GM12878 (cell line): ENCODE results near the gene SRBD1. TPM values are rescaled to one million over a fixed set of nuclear protein-coding genes. Genes with fewer than 3 reads are reported as not detected.

ENCODE experiments used
- ATAC-seq: fragments of 200-7000 bp; cut with Tn5 transposase; 3 replicates; pipeline ENCODE4 v1.9.1; 2020; ENCODE audit warnings: mild to moderate bottlenecking, moderate library complexity
- BruUV-seq: library from RNA; stranded (reverse); fragments of 400-500 nt; replicated peaks from 2 replicates; lab custom pipeline; 2021; lab: Mats Ljungman, UMichigan
- CTCF ChIA-PET: fragments of 300-600 bp; sonication (Branson Sonifier 250); formaldehyde crosslinking; extraction: SDS; loops from one replicate; lab custom pipeline; 2021; ENCODE audit warnings: inconsistent platforms; lab: Yijun Ruan, JAX
- POLR2A ChIA-PET: fragments of 350-600 bp; formaldehyde crosslinking; extraction: SDS; loops from one replicate; lab custom pipeline; 2021; ENCODE audit warnings: inconsistent platforms; lab: Charles Lee
- RAD21 ChIA-PET: fragments of 300-600 bp; sonication (Branson Sonifier 250); formaldehyde crosslinking; loops from one replicate; lab custom pipeline; 2023; ENCODE audit warnings: antibody characterized with exemption; ENCODE audit not compliant: unreplicated experiment; lab: Charles Lee
- SMC1A ChIA-PET: fragments of 300-600 bp; sonication (Branson Sonifier 250); formaldehyde crosslinking; loops from one replicate; lab custom pipeline; 2023; ENCODE audit not compliant: unreplicated experiment, uncharacterized antibody; lab: Charles Lee
- DNase-seq: peaks from one replicate; pipeline ENCODE4 v3.0.0-alpha.2; 2011; ENCODE audit warnings: low read depth, low spot score
- FAIRE-seq: peaks from 3 replicates; lab custom pipeline; 2011; peaks lifted over from hg19 to GRCh38; lab: Jason Lieb, UNC
- H2AFZ ChIP-seq: 2 replicates; pipeline ENCODE4 v1.6.0; 2011; ENCODE audit warnings: low read depth, low read length, control low read depth; ENCODE audit not compliant: control insufficient read depth
- H3K27ac ChIP-seq: 2 replicates; pipeline ENCODE4 v1.5.1; 2011; ENCODE audit warnings: control low read depth; ENCODE audit not compliant: control insufficient read depth, insufficient read depth
- H3K27me3 ChIP-seq, 2 experiments: replicated peaks in 1 of 2; 2 replicates each; pipeline versions ENCODE4 v1.6.0 to v1.6.1; 2011; ENCODE audit warnings: low read length in 1 of 2; ENCODE audit not compliant: control insufficient read depth in 2 of 2, insufficient read depth in 2 of 2
- H3K36me3 ChIP-seq, 2 experiments: 2 replicates each; pipeline ENCODE4 v1.5.1; 2011; ENCODE audit warnings: low read length in 1 of 2; ENCODE audit not compliant: control insufficient read depth in 2 of 2, insufficient read depth in 2 of 2
- H3K4me1 ChIP-seq: 2 replicates; pipeline ENCODE4 v1.6.1; 2011; ENCODE audit warnings: mild to moderate bottlenecking, low read length, moderate library complexity, mixed read lengths; ENCODE audit not compliant: control insufficient read depth, insufficient read depth
- H3K4me2 ChIP-seq: 2 replicates; pipeline ENCODE4 v1.6.0; 2011; ENCODE audit warnings: control low read depth; ENCODE audit not compliant: control insufficient read depth, insufficient read depth
- H3K4me3 ChIP-seq: fragments of 200-600 bp; sonication (generic); 2 replicates; pipeline ENCODE4 v1.5.1; 2016
- H3K79me2 ChIP-seq: 2 replicates; pipeline ENCODE4 v1.6.0; 2011; ENCODE audit warnings: low read length; ENCODE audit not compliant: control insufficient read depth, insufficient read depth
- H3K9ac ChIP-seq: 2 replicates; pipeline ENCODE4 v1.8.0; 2011; ENCODE audit warnings: low read length, control low read depth, mixed read lengths; ENCODE audit not compliant: control insufficient read depth, insufficient read depth
- H3K9me3 ChIP-seq: replicated peaks from 3 replicates; pipeline ENCODE4 v1.5.1; 2011; ENCODE audit warnings: mild to moderate bottlenecking, low read length; ENCODE audit not compliant: control insufficient read depth, insufficient read depth
- H4K20me1 ChIP-seq: 2 replicates; pipeline ENCODE4 v1.6.0; 2011; ENCODE audit not compliant: control insufficient read depth, insufficient read depth
- BACH1 ChIP-seq: fragments of 450-650 bp; IDR thresholded peaks from 2 replicates; pipeline ENCODE4 v1.6.1; 2017; ENCODE audit warnings: mild to moderate bottlenecking, borderline replicate concordance
- BCL11A ChIP-seq: IDR thresholded peaks from 2 replicates; pipeline ENCODE4 v1.6.1; 2011; ENCODE audit warnings: low read depth, low read length
- BRCA1 ChIP-seq: IDR thresholded peaks from 2 replicates; pipeline ENCODE4 v1.6.1; 2011; ENCODE audit warnings: low read depth, low read length, improper control_type of control experiment
- CHD1 ChIP-seq: IDR thresholded peaks from 2 replicates; pipeline ENCODE4 v1.6.1; 2012; ENCODE audit warnings: low read depth, low read length, improper control_type of control experiment
- CHD4 ChIP-seq: fragments of 200-600 bp; sonication (generic); IDR thresholded peaks from 2 replicates; pipeline ENCODE4 v1.6.1; 2016; ENCODE audit warnings: mild to moderate bottlenecking
- CREB1 ChIP-seq: IDR thresholded peaks from 2 replicates; pipeline ENCODE4 v1.6.1; 2012; ENCODE audit warnings: low read depth, mild to moderate bottlenecking, inconsistent platforms
- EED ChIP-seq: sonication (generic); IDR thresholded peaks from 2 replicates; pipeline ENCODE4 v1.6.1; 2016; ENCODE audit warnings: antibody characterized with exemption, low read depth
- IRF4 ChIP-seq: IDR thresholded peaks from 2 replicates; pipeline ENCODE4 v1.6.1; 2011; ENCODE audit warnings: low read depth, low read length
- KAT2A ChIP-seq: conservative IDR thresholded peaks from 2 replicates; pipeline ENCODE4 v1.6.1; 2011; ENCODE audit warnings: low read depth, low read length; ENCODE audit not compliant: control insufficient read depth
- KDM1A ChIP-seq: fragments of 200-600 bp; sonication (generic); IDR thresholded peaks from 2 replicates; pipeline ENCODE4 v1.6.1; 2016; ENCODE audit warnings: borderline replicate concordance
- MTA2 ChIP-seq: fragments of 450-650 bp; IDR thresholded peaks from 2 replicates; pipeline ENCODE4 v1.6.1; 2016; ENCODE audit warnings: low read depth, mild to moderate bottlenecking, moderate library complexity
- NBN ChIP-seq: fragments of 450-650 bp; IDR thresholded peaks from 2 replicates; pipeline ENCODE4 v1.6.1; 2016
- NR2F1 ChIP-seq: fragments of 450-650 bp; conservative IDR thresholded peaks from 2 replicates; pipeline ENCODE4 v1.6.1; 2017; ENCODE audit warnings: mild to moderate bottlenecking
- PML ChIP-seq: IDR thresholded peaks from 2 replicates; pipeline ENCODE4 v1.6.1; 2012; ENCODE audit warnings: low read length, inconsistent platforms
- TCF12 ChIP-seq: IDR thresholded peaks from 2 replicates; pipeline ENCODE4 v1.6.1; 2011; ENCODE audit warnings: low read depth, mild to moderate bottlenecking, low read length
- YY1 ChIP-seq: IDR thresholded peaks from 2 replicates; pipeline ENCODE4 v1.6.1; 2011; ENCODE audit warnings: low read depth, mild to moderate bottlenecking, low read length
- ZNF384 ChIP-seq: IDR thresholded peaks from 2 replicates; pipeline ENCODE4 v1.6.1; 2012; ENCODE audit warnings: low read depth, mild to moderate bottlenecking, low read length, improper control_type of control experiment, borderline replicate concordance
- ZSCAN29 ChIP-seq: fragments of 450-650 bp; IDR thresholded peaks from 2 replicates; pipeline ENCODE4 v1.6.1; 2017; ENCODE audit warnings: mild to moderate bottlenecking, moderate library complexity
- WGBS: methylation state at CpG from one replicate; pipeline ENCODE4 v1.1.6; 2016; ENCODE audit warnings: low lambda C conversion rate; ENCODE audit not compliant: insufficient replicate concordance, insufficient coverage; ENCODE audit errors: missing lambda C conversion rate; 5-methylcytosine and 5-hydroxymethylcytosine counted together
- in situ Hi-C: fragments of 300-500 bp; cut with MboI; formaldehyde crosslinking; loops from 9 replicates; pipeline ENCODE4 v1.14.3; 2018; ENCODE audit warnings: mixed read lengths
- intact Hi-C: fragments of 100-400 bp; cut with micrococcal nuclease; formaldehyde crosslinking; loops from one replicate; pipeline ENCODE4 v1.14.2; 2022; ENCODE audit not compliant: unreplicated experiment
- polyA plus RNA-seq, 11 experiments: library from polyadenylated mRNA; depleted of rRNA in 4 of 11; unstranded in 6 of 11; stranded (reverse) in 5 of 11; fragments of >200 nt; fragmentation: Nextera tagmentation in 4 of 11; fragmentation: Illumina TruSeq in 1 of 11; extraction: Ambion mirVana in 4 of 11; extraction: Trizol in 1 of 11; gene quantifications; 1 replicate in 1 of 11; 2 replicates in 10 of 11; pipeline versions ENCODE4 v1.2.1 to v1.2.3, GENCODE V29; 2011 to 2016; ENCODE audit warnings: inconsistent platforms in 2 of 11, missing spikeins in 2 of 11, low read depth in 1 of 11
- total RNA-seq, 4 experiments: library from RNA; depleted of rRNA in 3 of 4; stranded (reverse); fragments of >200 nt in 3 of 4; fragmentation: Illumina TruSeq in 1 of 4; extraction: Trizol in 1 of 4; gene quantifications; 2 replicates each; pipeline versions ENCODE4 v1.2.1 to v1.2.3, GENCODE V29; 2013 to 2021
- TF ChIP-seq, protein P1 (sequence below): fragments of 450-650 bp; IDR thresholded peaks from 2 replicates; pipeline ENCODE4 v1.6.1; 2014; ENCODE audit warnings: mild to moderate bottlenecking

Gene SRBD1
- total and polyA plus RNA-seq, 10 of the 15 experiments (the other 5 are each of a cell fraction or from before 2014, with no cell fraction given) = 9.7 to 33.1 (median 20.1) TPM

DNA sequence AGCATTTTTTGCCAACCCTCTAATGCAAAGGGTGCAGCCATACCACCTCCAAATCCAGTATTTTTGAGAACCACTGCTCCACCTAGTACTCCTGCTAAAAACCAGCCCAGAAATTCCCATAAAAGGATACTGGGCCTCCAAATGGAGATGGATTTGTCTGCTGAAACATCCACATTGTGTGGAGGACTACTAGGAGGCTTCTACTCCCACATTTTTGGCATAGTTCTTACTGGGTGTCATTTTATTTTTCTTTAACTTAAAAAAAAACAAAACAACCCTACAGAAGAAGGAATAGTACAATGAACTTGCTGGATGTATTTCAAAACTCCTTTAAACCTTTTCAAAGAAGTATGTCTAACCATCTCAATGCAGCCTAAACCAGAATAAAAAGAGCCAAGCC lies 219.2 kb downstream of the SRBD1 start (continued):
- TF ChIP-seq MTA2 (no peak), CHD4 (no peak), ZNF384 (no peak), KAT2A (no peak), EED (no peak), ZSCAN29 (no peak), KDM1A (no peak), YY1 (no peak), BRCA1 (no peak)
- TF ChIP-seq, protein P1, sequence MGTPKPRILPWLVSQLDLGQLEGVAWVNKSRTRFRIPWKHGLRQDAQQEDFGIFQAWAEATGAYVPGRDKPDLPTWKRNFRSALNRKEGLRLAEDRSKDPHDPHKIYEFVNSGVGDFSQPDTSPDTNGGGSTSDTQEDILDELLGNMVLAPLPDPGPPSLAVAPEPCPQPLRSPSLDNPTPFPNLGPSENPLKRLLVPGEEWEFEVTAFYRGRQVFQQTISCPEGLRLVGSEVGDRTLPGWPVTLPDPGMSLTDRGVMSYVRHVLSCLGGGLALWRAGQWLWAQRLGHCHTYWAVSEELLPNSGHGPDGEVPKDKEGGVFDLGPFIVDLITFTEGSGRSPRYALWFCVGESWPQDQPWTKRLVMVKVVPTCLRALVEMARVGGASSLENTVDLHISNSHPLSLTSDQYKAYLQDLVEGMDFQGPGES = no peak

DNA sequence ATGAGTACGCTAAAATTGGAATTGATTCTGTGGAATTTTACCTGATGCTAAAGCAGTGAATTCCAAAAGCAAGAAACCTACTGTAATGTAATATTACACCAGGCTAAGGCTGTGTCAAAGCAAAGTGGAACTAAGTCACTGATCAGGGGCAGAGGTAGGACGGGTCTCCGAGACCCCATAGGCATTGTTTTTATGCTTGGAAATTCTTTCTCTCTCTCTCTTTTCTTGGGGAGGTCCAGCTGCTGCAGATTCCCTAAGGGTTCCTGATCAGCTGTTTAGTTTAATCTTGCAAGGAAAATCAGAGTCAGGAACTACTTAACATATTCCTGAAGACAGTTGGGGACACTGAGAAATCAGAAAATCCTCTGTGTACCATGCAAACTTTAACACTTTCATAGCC lies 220.2 kb downstream of the SRBD1 start:
- SMC1A ChIA-PET = interaction anchor here (0.6 kb wide), 1 partner anchor 396 kb away, joined by 3 read pairs; no protein-coding TSS in a partner anchor
- POLR2A ChIA-PET = no interaction called here
- Histone ChIP-seq H4K20me1 (no peaks in the 10 kb centered on the region), H3K27ac (no peak overlapping the region)
- TF ChIP-seq CHD1 = no peak
- TF ChIP-seq ZSCAN29 = no peak
- no peak for TF ChIP-seq YY1
- TF ChIP-seq NBN = no peak
- no peak for TF ChIP-seq PML
- no peak for TF ChIP-seq BACH1
- TF ChIP-seq TCF12 = no peak
- TF ChIP-seq BCL11A = no peak
- no peak for TF ChIP-seq CREB1
- no peak for TF ChIP-seq NR2F1
- no peak for TF ChIP-seq IRF4
- TF ChIP-seq, all 136 proteins: peak for 0
- ChIA-PET RAD21 (no interaction called here), CTCF (no interaction called here)
- no TSS peak for BruUV-seq
- 95% methylated on average over 3 of the region's 3 CpGs for WGBS
- Histone ChIP-seq H3K4me3 (no peak overlapping the region), H3K79me2 (no peaks in the 10 kb centered on the region), H2AFZ (no peak overlapping the region), H3K36me3 (peaks cover 0 to 1% of the 10 kb centered on the region in 2 experiments; a peak in 1 of 4 replicates), H3K4me1 (no peaks in the 10 kb centered on the region), H3K9ac (no peak overlapping the region), H3K9me3 (no peaks in the 10 kb centered on the region), H3K4me2 (no peak overlapping the region), H3K27me3 (no peaks in the 10 kb centered on the region)
- intact Hi-C loops (no loop called here), in situ Hi-C loops (no loop called here)
- ATAC-seq (no peak), DNase-seq (no peak), FAIRE-seq (no peak)
